ENCODE measurements around the gene RIMBP2. TPM values are rescaled to one million over a fixed set of nuclear protein-coding genes. Genes with fewer than 3 reads are reported as not detected.

The RIMBP2 gene
- total and polyA plus RNA-seq, 9 donors = 1.1 to 16.2 (median 3.5) TPM

GRCh38 chr12:130473266-130473665 is 242.8 kb downstream of the RIMBP2 start:
- no peak for TF ChIP-seq CTCF (IDR thresholded peaks at IDR 0.05)
- TF ChIP-seq POLR2A (IDR thresholded peaks at IDR 0.05) = no peak
- TF ChIP-seq EP300 (IDR thresholded peaks at IDR 0.05) = no peak

GRCh38 chr12:130470969-130471368 is 245.1 kb downstream of the RIMBP2 start:
- TF ChIP-seq CTCF (IDR thresholded peaks at IDR 0.05) (no peak), POLR2A (IDR thresholded peaks at IDR 0.05) (no peak)
- H3K27ac ChIP-seq = no peak overlapping the region
- no peak overlapping the region for H3K4me3 ChIP-seq
- H3K36me3 ChIP-seq = no peaks in the 10 kb centered on the region
- DNase-seq = no peak
- no peaks in the 10 kb centered on the region for H3K4me1 ChIP-seq (ENCODE audit: insufficient read depth)
- intact Hi-C loops (cut with DNase I) = no loop called here
- no peaks in the 10 kb centered on the region for H3K27me3 ChIP-seq
- no peaks in the 10 kb centered on the region for H3K9me3 ChIP-seq
- whole genome bisulfite sequencing, 3 donors = 86 to 88% (median 87%) methylated on average over 6 of the region's 6 CpGs

More at GRCh38 chr12:130473266-130473665, 242.8 kb downstream of the RIMBP2 start:
- Histone ChIP-seq H3K4me3 (no peak overlapping the region), H3K36me3 (no peaks in the 10 kb centered on the region), H3K27me3 (no peaks in the 10 kb centered on the region), H3K4me1 (ENCODE audit: insufficient read depth) (no peaks in the 10 kb centered on the region), H3K27ac (no peak overlapping the region), H3K9me3 (no peaks in the 10 kb centered on the region)
- no peak for DNase-seq
- intact Hi-C loops (cut with DNase I) = no loop called here
- WGBS, 3 donors = 73 to 75% (median 74%) methylated on average over 17 of the region's 17 CpGs

- Histone ChIP-seq H3K9me3 (no peaks in the 10 kb centered on the region), H3K36me3 (no peaks in the 10 kb centered on the region), H3K27ac (no peak overlapping the region), H3K4me3 (no peak overlapping the region), H3K27me3 (no peaks in the 10 kb centered on the region), H3K4me1 (ENCODE audit: insufficient read depth) (no peaks in the 10 kb centered on the region)
- TF ChIP-seq EP300 (IDR thresholded peaks at IDR 0.05) (no peak), POLR2A (IDR thresholded peaks at IDR 0.05) (no peak), CTCF (IDR thresholded peaks at IDR 0.05) (no peak)
- intact Hi-C loops (cut with DNase I) = no loop called here
- WGBS, 3 donors = 57 to 67% (median 64%) methylated on average over 7 of the region's 7 CpGs
- DNase-seq = no peak
These were observed 246.5 kb downstream of the RIMBP2 start for GRCh38 chr12:130469552-130469951.

GRCh38 chr12:130468700-130469245 is 247.3 kb downstream of the RIMBP2 start:
- Histone ChIP-seq H3K27ac (no peak overlapping the region), H3K27me3 (no peaks in the 10 kb centered on the region), H3K4me3 (no peak overlapping the region), H3K36me3 (no peaks in the 10 kb centered on the region), H3K9me3 (no peaks in the 10 kb centered on the region), H3K4me1 (ENCODE audit: insufficient read depth) (no peaks in the 10 kb centered on the region)
- intact Hi-C loops (cut with DNase I) = no loop called here
- TF ChIP-seq CTCF (IDR thresholded peaks at IDR 0.05) (no peak), EP300 (IDR thresholded peaks at IDR 0.05) (no peak), POLR2A (IDR thresholded peaks at IDR 0.05) (no peak)
- WGBS, 3 donors = 91 to 92% (median 92%) methylated on average over 24 of the region's 24 CpGs
- no peak for DNase-seq
